ENCODE results near the gene ZNF536. TPM values are rescaled to one million over a fixed set of nuclear protein-coding genes. Genes with fewer than 3 reads are reported as not detected.

ZNF536 gene
- total and polyA plus RNA-seq, 2 donors (not counting 1 experiment from before 2014, with no cell fraction given) = not detected

DNA sequence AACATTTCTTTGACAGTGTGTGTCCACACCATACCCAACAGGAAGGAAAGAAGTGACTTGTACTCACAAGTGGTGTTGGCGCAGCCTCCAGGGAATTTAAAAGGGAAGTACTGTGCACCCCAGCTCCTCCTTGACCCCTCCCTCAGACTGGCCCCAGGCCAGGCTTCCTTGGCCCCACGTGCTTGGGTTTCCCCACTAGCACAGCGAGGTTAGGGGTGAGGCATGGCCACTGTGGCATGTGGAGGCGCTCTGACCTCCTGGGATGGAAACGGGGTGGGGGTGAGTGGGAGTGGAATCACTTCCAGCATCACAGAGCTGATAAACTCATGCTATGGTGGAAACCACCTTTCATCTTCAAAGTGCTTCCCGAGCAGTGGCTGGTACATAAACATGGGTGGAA lies 168.6 kb downstream of the ZNF536 start:
- TF ChIP-seq EZH2 (IDR thresholded peaks at IDR 0.05; ENCODE audit: borderline replicate concordance, insufficient read depth, low read depth, low read length, poor library complexity, severe bottlenecking) = no peak
- TF ChIP-seq, protein P1, sequence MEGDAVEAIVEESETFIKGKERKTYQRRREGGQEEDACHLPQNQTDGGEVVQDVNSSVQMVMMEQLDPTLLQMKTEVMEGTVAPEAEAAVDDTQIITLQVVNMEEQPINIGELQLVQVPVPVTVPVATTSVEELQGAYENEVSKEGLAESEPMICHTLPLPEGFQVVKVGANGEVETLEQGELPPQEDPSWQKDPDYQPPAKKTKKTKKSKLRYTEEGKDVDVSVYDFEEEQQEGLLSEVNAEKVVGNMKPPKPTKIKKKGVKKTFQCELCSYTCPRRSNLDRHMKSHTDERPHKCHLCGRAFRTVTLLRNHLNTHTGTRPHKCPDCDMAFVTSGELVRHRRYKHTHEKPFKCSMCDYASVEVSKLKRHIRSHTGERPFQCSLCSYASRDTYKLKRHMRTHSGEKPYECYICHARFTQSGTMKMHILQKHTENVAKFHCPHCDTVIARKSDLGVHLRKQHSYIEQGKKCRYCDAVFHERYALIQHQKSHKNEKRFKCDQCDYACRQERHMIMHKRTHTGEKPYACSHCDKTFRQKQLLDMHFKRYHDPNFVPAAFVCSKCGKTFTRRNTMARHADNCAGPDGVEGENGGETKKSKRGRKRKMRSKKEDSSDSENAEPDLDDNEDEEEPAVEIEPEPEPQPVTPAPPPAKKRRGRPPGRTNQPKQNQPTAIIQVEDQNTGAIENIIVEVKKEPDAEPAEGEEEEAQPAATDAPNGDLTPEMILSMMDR (IDR thresholded peaks at IDR 0.05) = no peak
- no peak overlapping the region for H3K9ac ChIP-seq (ENCODE audit: low read length)
- H3K27ac ChIP-seq (ENCODE audit: low read length in 2 of 2) = no peak overlapping the region
- no peaks in the 10 kb centered on the region for H3K9me3 Mint-ChIP-seq (ENCODE audit: insufficient read depth)
- H3K9me3 ChIP-seq (ENCODE audit: control extremely low read depth in 1 of 3, control insufficient read depth in 2 of 3, insufficient read depth in 1 of 3, low read length in 2 of 3) = peaks cover 0 to 21% (median 0%) of the 10 kb centered on the region in 3 donors
- no peak overlapping the region for H3K4me3 Mint-ChIP-seq
- H3K79me2 ChIP-seq (ENCODE audit: control insufficient read depth, insufficient read depth, low read length) = no peaks in the 10 kb centered on the region
- CTCF ChIA-PET = no interaction called here
- no peak overlapping the region for H3K4me2 ChIP-seq (replicated peaks; ENCODE audit: low read depth, low read length, poor library complexity, severe bottlenecking)
- H3K27ac Mint-ChIP-seq = no peak overlapping the region
- intact Hi-C loops (cut with micrococcal nuclease) = no loop called here
- POLR2A ChIA-PET = no interaction called here
- no peak for DNase-seq
- H3K4me3 ChIP-seq (ENCODE audit: control extremely low read depth in 1 of 5, extremely low read depth in 1 of 5, insufficient read depth in 1 of 5, low read depth in 2 of 5, low read length in 4 of 5) = no peak overlapping the region
- 70% methylated on average over 2 of the region's 6 CpGs for WGBS (ENCODE audit: insufficient coverage)
- H3K4me1 Mint-ChIP-seq = no peaks in the 10 kb centered on the region
- no peaks in the 10 kb centered on the region for H4K20me1 ChIP-seq (ENCODE audit: control insufficient read depth, insufficient read depth, low read length, poor library complexity, severe bottlenecking)
- no peak for ATAC-seq (ENCODE audit: low read depth)
- no peak overlapping the region for H2AFZ ChIP-seq (ENCODE audit: insufficient read depth, low read depth, low read length, poor library complexity, severe bottlenecking)
- H3K27me3 ChIP-seq (replicated peaks in 1 of 4; ENCODE audit: control extremely low read depth in 1 of 4, control insufficient read depth in 3 of 4, insufficient read depth in 4 of 4, low read length in 3 of 4) = no peaks in the 10 kb centered on the region
- H3K36me3 ChIP-seq (replicated peaks in 1 of 2; ENCODE audit: control extremely low read depth in 1 of 2, control insufficient read depth in 1 of 2, extremely low read depth in 1 of 2, insufficient read depth in 2 of 2, low read length in 1 of 2) = no peaks in the 10 kb centered on the region
- H3K4me1 ChIP-seq (ENCODE audit: control insufficient read depth in 2 of 2, insufficient read depth in 2 of 2, low read length in 2 of 2) = no peaks in the 10 kb centered on the region
- no peaks in the 10 kb centered on the region for H3K27me3 Mint-ChIP-seq

DNA sequence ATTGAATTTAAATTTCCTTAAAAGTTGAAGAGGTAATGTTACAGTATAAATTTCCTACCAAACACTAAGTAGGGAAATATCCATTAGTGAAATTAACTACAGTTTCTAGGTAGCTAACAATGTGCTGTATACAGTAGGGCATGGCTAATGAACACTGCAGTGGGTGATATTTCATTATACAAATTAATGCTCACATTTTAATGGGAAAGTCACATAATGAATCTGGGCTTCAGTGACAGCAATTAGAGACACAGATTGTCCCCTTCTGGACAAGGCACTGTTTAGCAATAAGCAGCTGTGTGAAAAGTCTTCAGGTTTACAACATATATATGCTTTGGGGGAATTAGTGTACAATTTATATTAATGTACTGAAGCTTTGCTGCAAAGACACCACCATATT lies 169.4 kb downstream of the ZNF536 start:
- TF ChIP-seq, protein P1 (IDR thresholded peaks at IDR 0.05) = no peak
- TF ChIP-seq EZH2 (IDR thresholded peaks at IDR 0.05; ENCODE audit: borderline replicate concordance, insufficient read depth, low read depth, low read length, poor library complexity, severe bottlenecking) = no peak
- intact Hi-C loops (cut with micrococcal nuclease) = no loop called here
- H3K27ac Mint-ChIP-seq = no peak overlapping the region

More for the DNA sequence above, 169.4 kb downstream of the ZNF536 start:
- DNase-seq = no peak
- Mint-ChIP-seq H3K9me3 (ENCODE audit: insufficient read depth) (no peaks in the 10 kb centered on the region), H3K4me3 (no peak overlapping the region), H3K4me1 (no peaks in the 10 kb centered on the region), H3K27me3 (no peaks in the 10 kb centered on the region)
- no peaks in the 10 kb centered on the region for H3K27me3 ChIP-seq (replicated peaks in 1 of 4; ENCODE audit: control extremely low read depth in 1 of 4, control insufficient read depth in 3 of 4, insufficient read depth in 4 of 4, low read length in 3 of 4)
- H3K9me3 ChIP-seq (ENCODE audit: control extremely low read depth in 1 of 3, control insufficient read depth in 2 of 3, insufficient read depth in 1 of 3, low read length in 2 of 3) = peaks cover 0 to 24% (median 0%) of the 10 kb centered on the region in 3 donors
- H4K20me1 ChIP-seq (ENCODE audit: control insufficient read depth, insufficient read depth, low read length, poor library complexity, severe bottlenecking) = no peaks in the 10 kb centered on the region
- ATAC-seq (ENCODE audit: low read depth) = no peak
- no peak overlapping the region for H3K4me3 ChIP-seq (ENCODE audit: control extremely low read depth in 1 of 5, extremely low read depth in 1 of 5, insufficient read depth in 1 of 5, low read depth in 2 of 5, low read length in 4 of 5)
- no peaks in the 10 kb centered on the region for H3K36me3 ChIP-seq (replicated peaks in 1 of 2; ENCODE audit: control extremely low read depth in 1 of 2, control insufficient read depth in 1 of 2, extremely low read depth in 1 of 2, insufficient read depth in 2 of 2, low read length in 1 of 2)
- H2AFZ ChIP-seq (ENCODE audit: insufficient read depth, low read depth, low read length, poor library complexity, severe bottlenecking) = no peak overlapping the region
- no peak overlapping the region for H3K9ac ChIP-seq (ENCODE audit: low read length)
- POLR2A ChIA-PET = no interaction called here
- no peak overlapping the region for H3K4me2 ChIP-seq (replicated peaks; ENCODE audit: low read depth, low read length, poor library complexity, severe bottlenecking)
- H3K79me2 ChIP-seq (ENCODE audit: control insufficient read depth, insufficient read depth, low read length) = no peaks in the 10 kb centered on the region
- no peak overlapping the region for H3K27ac ChIP-seq (ENCODE audit: low read length in 2 of 2)
- H3K4me1 ChIP-seq (ENCODE audit: control insufficient read depth in 2 of 2, insufficient read depth in 2 of 2, low read length in 2 of 2) = no peaks in the 10 kb centered on the region
- CTCF ChIA-PET = no interaction called here

Data from B cell (primary cell).